GM13976 (cell line): ENCODE results near the gene SRC.

Experiments used
- DNase-seq: peaks from one replicate; pipeline ENCODE4 v3.0.0; 2012; ENCODE audit warnings: low spot score
- CTCF ChIP-seq: IDR thresholded peaks from 2 replicates; pipeline ENCODE4 v1.5.1; 2012; ENCODE audit warnings: borderline replicate concordance, mild to moderate bottlenecking; ENCODE audit not compliant: insufficient read depth; ENCODE audit errors: extremely low read depth, missing control alignments, control extremely low read depth
- in situ Hi-C: fragments of 300-500 bp; cut with MboI; formaldehyde crosslinking; loops from one replicate; pipeline ENCODE4 v1.12.0; 2022; ENCODE audit warnings: low sequenced_read_pairs, mixed read lengths, inconsistent platforms; ENCODE audit not compliant: unreplicated experiment

Gene SRC

GRCh38 chr20:37327748-37328147, 18.2 kb upstream of the SRC start:
- TF ChIP-seq CTCF: no peak
- no peak for DNase-seq
- in situ Hi-C loops: no loop called here

- peak; percentile 8 for DNase-seq
- no peak for TF ChIP-seq CTCF
- in situ Hi-C loops: no loop called here
Measured at GRCh38 chr20:37328149-37328945, 17.6 kb upstream of the SRC start.

- in situ Hi-C loops: no loop called here
- TF ChIP-seq CTCF: no peak
- no peak for DNase-seq
Measured at GRCh38 chr20:37329481-37330165, 16.3 kb upstream of the SRC start.

- in situ Hi-C loops: no loop called here
- DNase-seq: no peak
- TF ChIP-seq CTCF: no peak
Measured at GRCh38 chr20:37330316-37330715, 15.6 kb upstream of the SRC start.

- TF ChIP-seq CTCF: no peak
- in situ Hi-C loops: no loop called here
- DNase-seq: no peak
Measured at GRCh38 chr20:37331060-37331857, 14.7 kb upstream of the SRC start.

GRCh38 chr20:37333130-37333847, 12.7 kb upstream of the SRC start:
- in situ Hi-C loops: no loop called here
- no peak for DNase-seq
- no peak for TF ChIP-seq CTCF
